Upper lobe of right lung (tissue), 1 donor: Measurements from ENCODE around the gene CCT7. TPM values are rescaled to one million over a fixed set of nuclear protein-coding genes. Genes with fewer than 3 reads are reported as not detected.

Experiments used
- ATAC-seq: fragments of 200-7000 bp; cut with Tn5 transposase; one replicate; pipeline ENCODE4 v1.9.1; 2020; ENCODE audit warnings: mild to moderate bottlenecking, moderate library complexity
- DNase-seq: peaks from one replicate; pipeline ENCODE4 v3.0.0-alpha.2; 2020
- H3K27ac ChIP-seq: fragments of 200-600 bp; one replicate; pipeline ENCODE4 v1.8.0; 2022
- H3K27me3 ChIP-seq: fragments of 200-600 bp; one replicate; pipeline ENCODE4 v1.8.0; 2022; ENCODE audit warnings: mild to moderate bottlenecking
- H3K36me3 ChIP-seq: fragments of 200-600 bp; one replicate; pipeline ENCODE4 v1.8.0; 2022
- H3K4me1 ChIP-seq: fragments of 200-600 bp; one replicate; pipeline ENCODE4 v1.8.0; 2022
- H3K4me3 ChIP-seq: fragments of 200-600 bp; one replicate; pipeline ENCODE4 v1.8.0; 2022; ENCODE audit warnings: mild to moderate bottlenecking
- H3K9me3 ChIP-seq: fragments of 200-600 bp; one replicate; pipeline ENCODE4 v1.8.0; 2022
- CTCF ChIP-seq: fragments of 200-600 bp; IDR thresholded peaks from one replicate; pipeline ENCODE4 v1.8.0; 2022; ENCODE audit warnings: antibody characterized with exemption
- intact Hi-C: fragments of 100-400 bp; cut with DNase I; formaldehyde crosslinking; loops from one replicate; pipeline ENCODE4 v1.11.0; 2022
- total RNA-seq: library from RNA; stranded (reverse); fragmentation: NEBNext Ultra II Directional; extraction: Animal tissue kit (Norgen Biotek cat#: 25700); gene quantifications from one replicate; pipeline ENCODE4 v1.2.1, GENCODE V29; 2021
- donor health status: DM: no; HTN: yes; CAD: no; lungs with severe emphysema.

CCT7 gene
- total RNA-seq, 1 donor from 2014 or later: 152 TPM

GRCh38 chr2:73217160-73217559, 16.9 kb upstream of the CCT7 start:
- H3K27ac ChIP-seq: no peak overlapping the region
- H3K36me3 ChIP-seq: peaks cover 19% of the 10 kb centered on the region
- H3K4me3 ChIP-seq: no peak overlapping the region
- H3K4me1 ChIP-seq: peaks cover 19% of the 10 kb centered on the region
- ATAC-seq (no peak), DNase-seq (peak; percentile 7)
- H3K9me3 ChIP-seq: no peaks in the 10 kb centered on the region
- no peak for TF ChIP-seq CTCF
- intact Hi-C loops: no loop called here
- H3K27me3 ChIP-seq: no peaks in the 10 kb centered on the region

DNA sequence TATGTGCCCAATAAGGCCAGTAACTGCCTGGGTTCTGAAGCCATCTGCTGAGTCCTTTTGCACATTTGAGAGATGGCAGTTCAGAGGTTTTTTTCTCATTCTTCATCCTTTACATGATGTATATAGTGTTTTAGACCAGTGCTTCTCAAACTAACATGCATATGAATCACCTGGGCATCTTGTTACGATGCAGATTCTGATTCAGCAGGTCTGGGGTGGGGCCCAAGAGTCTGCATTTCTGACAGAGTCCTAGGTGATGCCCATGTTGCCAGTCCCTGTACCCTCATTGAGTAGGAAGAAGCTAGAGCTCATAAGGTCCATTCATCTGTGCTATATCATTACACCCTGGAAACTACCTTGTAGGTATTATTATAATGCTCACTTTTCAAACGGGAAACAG, 16.3 kb upstream of the CCT7 start:
- ATAC-seq (no peak), DNase-seq (no peak)
- no peak overlapping the region for H3K27ac ChIP-seq
- H3K4me1 ChIP-seq: peaks cover 13% of the 10 kb centered on the region
- intact Hi-C loops: no loop called here
- TF ChIP-seq CTCF: no peak
- H3K9me3 ChIP-seq: no peaks in the 10 kb centered on the region
- peaks cover 26% of the 10 kb centered on the region for H3K36me3 ChIP-seq
- no peaks in the 10 kb centered on the region for H3K27me3 ChIP-seq
- no peak overlapping the region for H3K4me3 ChIP-seq

- Histone ChIP-seq H3K4me1 (peaks cover 11% of the 10 kb centered on the region), H3K9me3 (no peaks in the 10 kb centered on the region), H3K4me3 (no peak overlapping the region), H3K27me3 (no peaks in the 10 kb centered on the region), H3K27ac (no peak overlapping the region), H3K36me3 (peaks cover 30% of the 10 kb centered on the region)
- ATAC-seq (no peak), DNase-seq (peak; percentile 13)
- intact Hi-C loops: no loop called here
- no peak for TF ChIP-seq CTCF
These were observed 15.8 kb upstream of the CCT7 start for GRCh38 chr2:73218298-73218697.

DNA sequence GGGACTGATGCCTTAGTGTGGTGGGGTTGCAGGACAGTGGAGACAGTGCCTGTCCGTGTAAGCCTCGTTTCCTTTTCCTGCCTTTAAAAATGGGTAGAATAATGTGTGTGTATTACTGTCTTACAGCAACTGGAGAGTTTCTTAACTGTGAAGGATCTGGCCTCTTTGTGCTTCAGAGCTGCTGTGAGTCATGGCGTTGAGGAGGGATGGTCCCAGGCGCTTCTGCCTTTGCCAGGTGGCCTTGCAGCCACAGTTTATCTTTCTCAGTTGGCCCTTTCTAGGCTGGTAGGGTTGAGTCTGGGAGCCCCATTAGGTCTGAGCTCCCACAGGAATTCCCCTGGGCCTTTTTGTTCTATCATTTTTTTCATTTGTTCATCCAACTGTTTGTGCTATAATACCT, 10.3 kb upstream of the CCT7 start:
- H3K36me3 ChIP-seq: peaks cover 35% of the 10 kb centered on the region
- H3K9me3 ChIP-seq: no peaks in the 10 kb centered on the region
- ATAC-seq (no peak), DNase-seq (peak; percentile 3)
- intact Hi-C loops: no loop called here
- no peaks in the 10 kb centered on the region for H3K27me3 ChIP-seq
- H3K4me1 ChIP-seq: no peaks in the 10 kb centered on the region
- H3K27ac ChIP-seq: no peak overlapping the region
- no peak overlapping the region for H3K4me3 ChIP-seq
- no peak for TF ChIP-seq CTCF

DNA sequence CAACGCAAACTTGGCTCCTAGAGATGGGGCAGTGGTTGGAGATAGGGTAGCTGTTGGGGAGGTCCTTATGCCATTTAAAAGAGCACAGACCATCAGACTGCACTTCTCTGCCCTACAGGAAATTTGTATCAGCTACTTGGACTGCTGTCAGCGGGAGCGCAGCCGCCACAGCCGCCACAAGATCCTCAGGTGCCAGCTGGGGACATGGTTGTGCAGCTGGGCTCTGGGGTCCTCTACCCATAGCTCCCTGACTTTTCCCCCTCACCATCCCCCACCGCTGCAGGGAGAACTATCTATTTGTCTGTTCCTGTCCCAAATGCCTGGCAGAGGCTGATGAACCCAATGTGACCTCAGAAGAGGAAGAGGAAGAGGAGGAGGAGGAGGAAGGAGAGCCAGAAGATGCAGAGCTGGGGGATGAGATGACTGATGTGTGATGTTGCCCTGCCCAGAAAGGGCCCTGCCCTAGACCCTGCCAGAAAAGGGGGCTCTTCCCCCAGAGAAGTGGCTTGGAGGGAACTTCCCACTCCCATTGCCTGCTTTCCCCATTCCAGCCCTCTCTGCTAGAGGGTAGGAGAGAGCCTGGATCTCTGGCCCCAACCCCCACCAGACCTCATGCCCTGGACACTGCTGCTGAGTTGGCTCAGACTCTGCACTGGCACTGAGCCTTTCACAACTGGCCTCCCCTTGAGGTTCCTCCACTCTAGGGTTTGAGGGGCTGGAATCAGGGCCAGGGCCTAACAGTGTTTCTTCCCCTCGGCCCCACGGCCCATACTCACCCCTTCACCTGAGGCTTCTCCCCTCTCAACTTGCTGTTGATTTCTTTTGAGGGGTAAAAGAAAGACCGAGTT, 8.4 kb upstream of the CCT7 start:
- DNase-seq (peak; percentile 44), ATAC-seq (peak; percentile 29)
- intact Hi-C loops: no loop called here
- no peak for TF ChIP-seq CTCF
- H3K36me3 ChIP-seq: peaks cover 33% of the 10 kb centered on the region
- H3K9me3 ChIP-seq: no peaks in the 10 kb centered on the region
- no peak overlapping the region for H3K27ac ChIP-seq
- no peak overlapping the region for H3K4me3 ChIP-seq
- H3K27me3 ChIP-seq: no peaks in the 10 kb centered on the region
- H3K4me1 ChIP-seq: no peaks in the 10 kb centered on the region
